A549 (cell line): ENCODE data around the gene DPPA5. TPM values are rescaled to one million over a fixed set of nuclear protein-coding genes. Genes with fewer than 3 reads are reported as not detected.

Experiments used
- ATAC-seq, 2 experiments: fragments of 200-7000 bp in 1 of 2; fragments of >200 bp in 1 of 2; cut with Nextera tagmentation in 1 of 2; cut with Tn5 transposase in 1 of 2; 3 replicates each; pipeline versions ENCODE4 v1.8.0 to v1.9.1; 2018 to 2020; ENCODE audit warnings: mild to moderate bottlenecking in 1 of 2, moderate library complexity in 1 of 2
- CTCF ChIA-PET: fragments of 300-600 bp; sonication (Branson Sonifier 250); formaldehyde crosslinking; extraction: SDS; loops from one replicate; lab custom pipeline; 2021; ENCODE audit warnings: antibody characterized with exemption, inconsistent platforms; lab: Yijun Ruan, JAX
- POLR2A ChIA-PET: fragments of 350-600 bp; formaldehyde crosslinking; extraction: SDS; loops from one replicate; lab custom pipeline; 2021; ENCODE audit warnings: antibody characterized with exemption, inconsistent platforms; lab: Yijun Ruan, JAX
- DNase-seq, 2 experiments: peaks; one replicate each; pipeline versions ENCODE4 v3.0.0 to v3.0.0-alpha.2; 2011 to 2016; ENCODE audit warnings: low read depth in 1 of 2, low spot score in 1 of 2
- FAIRE-seq: peaks from 2 replicates; lab custom pipeline; 2011; peaks lifted over from hg19 to GRCh38; lab: Jason Lieb, UNC
- H3K27ac ChIP-seq, 2 experiments: fragments of >200 bp; sonication (Bioruptor Twin); formaldehyde crosslinking; 3 replicates each; pipeline ENCODE4 v1.5.1; 2016 to 2017
- H3K4me1 ChIP-seq: fragments of >200 bp; sonication (Bioruptor Twin); formaldehyde crosslinking; 3 replicates; pipeline ENCODE4 v1.6.1; 2016
- H3K4me2 ChIP-seq: fragments of >200 bp; sonication (Bioruptor Twin); formaldehyde crosslinking; 3 replicates; pipeline ENCODE4 v1.6.1; 2016
- H3K4me3 ChIP-seq: fragments of >200 bp; sonication (Bioruptor Twin); formaldehyde crosslinking; 3 replicates; pipeline ENCODE4 v1.5.1; 2016
- H3K9me3 ChIP-seq: fragments of >200 bp; sonication (Bioruptor Twin); formaldehyde crosslinking; 3 replicates; pipeline ENCODE4 v1.6.1; 2016
- CBX2 ChIP-seq: fragments of 200-600 bp; sonication (generic); IDR thresholded peaks from 2 replicates; pipeline ENCODE4 v1.6.1; 2016; ENCODE audit warnings: low read depth, mild to moderate bottlenecking, borderline replicate concordance
- CEBPB ChIP-seq, 2 experiments: fragments of >200 bp in 1 of 2; sonication (Bioruptor Twin) in 1 of 2; formaldehyde crosslinking in 1 of 2; IDR thresholded peaks; 2 replicates each; pipeline ENCODE4 v1.6.1; 2012 to 2016
- CHD4 ChIP-seq: fragments of 200-600 bp; sonication (generic); IDR thresholded peaks from 2 replicates; pipeline ENCODE4 v1.6.1; 2016; ENCODE audit warnings: antibody characterized with exemption, mild to moderate bottlenecking, borderline replicate concordance
- GATA3 ChIP-seq: IDR thresholded peaks from 2 replicates; pipeline ENCODE4 v1.6.1; 2012; ENCODE audit warnings: borderline replicate concordance
- HDAC2 ChIP-seq: fragments of 200-600 bp; sonication (generic); IDR thresholded peaks from 2 replicates; pipeline ENCODE4 v1.6.1; 2016
- HEYL ChIP-seq: fragments of 250-450 bp; sonication (Bioruptor Pico); IDR thresholded peaks from 2 replicates; pipeline ENCODE4 v1.8.0; 2021; ENCODE audit warnings: mild to moderate bottlenecking, moderate library complexity
- HOXB13 ChIP-seq: fragments of 250-450 bp; sonication (Bioruptor Pico); IDR thresholded peaks from 2 replicates; pipeline ENCODE4 v1.5.0; 2020; ENCODE audit warnings: low read depth, mild to moderate bottlenecking, moderate library complexity
- MAFK ChIP-seq: fragments of 450-650 bp; IDR thresholded peaks from 2 replicates; pipeline ENCODE4 v1.6.1; 2014; ENCODE audit not compliant: partially characterized antibody
- MAZ ChIP-seq: fragments of 150-350 bp; IDR thresholded peaks from 2 replicates; pipeline ENCODE4 v1.6.1; 2014; ENCODE audit warnings: antibody characterized with exemption, low read depth, low read length, borderline replicate concordance
- MYC ChIP-seq: IDR thresholded peaks from 2 replicates; pipeline ENCODE4 v1.6.1; 2012; ENCODE audit warnings: mild to moderate bottlenecking, inconsistent platforms, low read length, improper control_type of control experiment, borderline replicate concordance
- NFE2L2 ChIP-seq: fragments of 150-350 bp; conservative IDR thresholded peaks from 2 replicates; pipeline ENCODE4 v1.6.1; 2014; ENCODE audit warnings: low read length
- PHF8 ChIP-seq: fragments of 200-600 bp; sonication (generic); IDR thresholded peaks from 2 replicates; pipeline ENCODE4 v1.6.1; 2016; ENCODE audit warnings: low read depth, mild to moderate bottlenecking, antibody characterized with exemption, moderate library complexity, borderline replicate concordance
- POLR2A ChIP-seq: IDR thresholded peaks from 2 replicates; pipeline ENCODE4 v1.6.1; 2012; ENCODE audit warnings: mild to moderate bottlenecking, low read length
- POLR2AphosphoS2 ChIP-seq: conservative IDR thresholded peaks from 2 replicates; pipeline ENCODE4 v1.6.1; 2012; ENCODE audit warnings: low read length, improper control_type of control experiment, inconsistent platforms
- RCOR1 ChIP-seq: fragments of 150-350 bp; IDR thresholded peaks from 2 replicates; pipeline ENCODE4 v1.6.1; 2014; ENCODE audit warnings: antibody characterized with exemption, low read length, low read depth
- RNF2 ChIP-seq: fragments of 200-600 bp; sonication (generic); IDR thresholded peaks from 2 replicates; pipeline ENCODE4 v1.6.1; 2016; ENCODE audit warnings: low read depth, mild to moderate bottlenecking, antibody characterized with exemption, moderate library complexity, borderline replicate concordance
- SMC3 ChIP-seq: fragments of >200 bp; sonication (Bioruptor Twin); formaldehyde crosslinking; IDR thresholded peaks from 3 replicates; pipeline ENCODE4 v1.6.1; 2018; ENCODE audit warnings: inconsistent platforms
- TP53 ChIP-seq: fragments of 250-450 bp; sonication (Bioruptor Pico); IDR thresholded peaks from 2 replicates; pipeline ENCODE4 v1.5.0; 2021; ENCODE audit warnings: mild to moderate bottlenecking, moderate library complexity
- ZFP36 ChIP-seq: fragments of 450-650 bp; IDR thresholded peaks from 2 replicates; pipeline ENCODE4 v1.6.1; 2014; ENCODE audit warnings: borderline replicate concordance; ENCODE audit not compliant: partially characterized antibody
- ZSCAN20 ChIP-seq: fragments of 250-450 bp; sonication (Bioruptor Pico); IDR thresholded peaks from 2 replicates; pipeline ENCODE4 v1.8.0; 2022; ENCODE audit warnings: mild to moderate bottlenecking, moderate library complexity
- WGBS: methylation state at CpG from one replicate; pipeline ENCODE4 v1.1.6; 2017; ENCODE audit errors: missing lambda C conversion rate; 5-methylcytosine and 5-hydroxymethylcytosine counted together
- polyA plus RNA-seq, 4 experiments: library from polyadenylated mRNA; depleted of rRNA in 3 of 4; stranded (reverse); fragments of >200 nt; fragmentation: RNase III in 1 of 4; extraction: RNeasy Plus Mini Kit Qiagen cat#74134 plus additional on column Dnase treatment in 1 of 4; gene quantifications; 2 replicates in 3 of 4; 3 replicates in 1 of 4; pipeline ENCODE4 v1.2.3, GENCODE V29; 2011 to 2017
- TF ChIP-seq, protein P1 (sequence below): IDR thresholded peaks from 2 replicates; pipeline ENCODE4 v1.6.1; 2012; ENCODE audit warnings: low read depth, borderline replicate concordance
- TF ChIP-seq, protein P2 (sequence below): fragments of >200 bp; sonication (Bioruptor Twin); formaldehyde crosslinking; IDR thresholded peaks from 2 replicates; pipeline ENCODE4 v1.6.1; 2016
- TF ChIP-seq, protein P3 (sequence below): fragments of 250-450 bp; sonication (Bioruptor Pico); IDR thresholded peaks from 2 replicates; pipeline ENCODE4 v1.5.0; 2020; ENCODE audit warnings: low read depth, mild to moderate bottlenecking, moderate library complexity
- TF ChIP-seq, protein P4 (sequence below): fragments of >200 bp; sonication (Bioruptor Twin); formaldehyde crosslinking; IDR thresholded peaks from 3 replicates; pipeline ENCODE4 v1.6.1; 2016
- TF ChIP-seq, protein P5 (sequence below): fragments of 200-600 bp; sonication (generic); IDR thresholded peaks from 2 replicates; pipeline ENCODE4 v1.6.1; 2016; ENCODE audit warnings: antibody characterized with exemption, mild to moderate bottlenecking, moderate library complexity
- TF ChIP-seq, protein P6 (sequence below): fragments of 250-450 bp; sonication (Bioruptor Pico); IDR thresholded peaks from 2 replicates; pipeline ENCODE4 v1.5.0; 2021; ENCODE audit warnings: mild to moderate bottlenecking, moderate library complexity, borderline replicate concordance
- TF ChIP-seq, protein P7 (sequence below): fragments of 450-650 bp; IDR thresholded peaks from 2 replicates; pipeline ENCODE4 v1.6.1; 2014; ENCODE audit warnings: antibody characterized with exemption

Gene DPPA5
- polyA plus RNA-seq, 2 of the 4 experiments (the other 2 are of a cell fraction): not detected

DNA sequence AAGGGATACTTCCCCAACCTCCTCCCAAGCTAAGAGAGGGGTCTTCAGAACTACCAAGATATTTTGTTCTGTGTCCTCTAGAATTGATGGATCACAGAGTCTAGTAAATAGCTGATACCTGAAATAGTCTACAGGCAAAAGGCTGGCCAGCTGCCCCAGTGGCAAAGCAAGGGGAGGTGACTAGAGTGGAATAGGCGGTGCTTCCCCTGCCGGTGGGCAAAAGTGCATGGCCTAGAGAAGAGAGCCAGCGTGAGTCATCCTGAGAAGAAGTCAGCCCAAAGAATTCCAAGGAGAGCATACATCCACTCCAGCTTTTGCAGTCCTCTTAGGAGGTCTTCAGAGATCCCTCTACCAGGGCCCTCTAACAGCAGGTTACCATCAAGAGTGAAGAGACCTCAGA, 14.7 kb downstream of the DPPA5 start:
- ChIA-PET CTCF (interaction anchor here (0.9 to 2.0 kb wide), 3 partner anchors 12 to 54 kb away, joined by 3 to 12 read pairs (median 5); no protein-coding TSS in a partner anchor), POLR2A (no interaction called here)
- Histone ChIP-seq H3K27ac (no peak overlapping the region), H3K9me3 (no peaks in the 10 kb centered on the region), H3K4me1 (0 out of 3 replicates have a peak, but pooled peaks cover 4% of the 10 kb centered on the region), H3K4me3 (no peak overlapping the region), H3K4me2 (no peak overlapping the region)
- WGBS: 71% methylated on average over 3 of the region's 3 CpGs
- TF ChIP-seq HEYL (CRISPR knock-in tag) (no peak), MYC (no peak), TP53 (CRISPR knock-in tag) (no peak), CBX2 (no peak), POLR2AphosphoS2 (no peak)
- TF ChIP-seq, protein P1, sequence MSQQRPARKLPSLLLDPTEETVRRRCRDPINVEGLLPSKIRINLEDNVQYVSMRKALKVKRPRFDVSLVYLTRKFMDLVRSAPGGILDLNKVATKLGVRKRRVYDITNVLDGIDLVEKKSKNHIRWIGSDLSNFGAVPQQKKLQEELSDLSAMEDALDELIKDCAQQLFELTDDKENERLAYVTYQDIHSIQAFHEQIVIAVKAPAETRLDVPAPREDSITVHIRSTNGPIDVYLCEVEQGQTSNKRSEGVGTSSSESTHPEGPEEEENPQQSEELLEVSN: no peak
- TF ChIP-seq, protein P2, sequence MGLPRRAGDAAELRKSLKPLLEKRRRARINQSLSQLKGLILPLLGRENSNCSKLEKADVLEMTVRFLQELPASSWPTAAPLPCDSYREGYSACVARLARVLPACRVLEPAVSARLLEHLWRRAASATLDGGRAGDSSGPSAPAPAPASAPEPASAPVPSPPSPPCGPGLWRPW: no peak
- TF ChIP-seq, protein P3, sequence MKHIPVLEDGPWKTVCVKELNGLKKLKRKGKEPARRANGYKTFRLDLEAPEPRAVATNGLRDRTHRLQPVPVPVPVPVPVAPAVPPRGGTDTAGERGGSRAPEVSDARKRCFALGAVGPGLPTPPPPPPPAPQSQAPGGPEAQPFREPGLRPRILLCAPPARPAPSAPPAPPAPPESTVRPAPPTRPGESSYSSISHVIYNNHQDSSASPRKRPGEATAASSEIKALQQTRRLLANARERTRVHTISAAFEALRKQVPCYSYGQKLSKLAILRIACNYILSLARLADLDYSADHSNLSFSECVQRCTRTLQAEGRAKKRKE (CRISPR knock-in tag): no peak
- peak; percentile 59 to 77; a peak in 4 of 6 replicates for ATAC-seq
- FAIRE-seq: no peak
- peak in 1 of 2 experiments; percentile 10 for DNase-seq

DNA sequence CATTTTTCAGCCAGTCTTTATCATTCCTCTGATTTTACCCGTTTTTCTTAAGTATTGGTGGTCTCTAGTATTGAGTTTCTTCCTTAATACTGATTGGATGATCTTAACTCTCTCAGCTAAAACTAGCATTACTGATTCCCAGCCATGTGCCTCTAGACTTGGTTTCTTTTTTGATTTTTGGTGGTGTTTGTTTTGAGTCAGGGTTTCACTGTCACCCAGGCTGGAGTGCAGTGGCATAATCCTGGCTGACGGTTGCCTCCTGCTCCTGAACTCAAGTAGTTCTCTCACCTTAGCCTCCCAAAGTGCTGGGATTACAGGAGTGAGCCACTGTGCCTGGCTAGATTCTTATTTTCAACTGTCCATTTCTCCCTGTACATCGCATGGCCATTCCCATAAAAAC, 24.9 kb downstream of the DPPA5 start:
- H3K4me2 ChIP-seq: no peak overlapping the region
- H3K27ac ChIP-seq: no peak overlapping the region
- no peaks in the 10 kb centered on the region for H3K9me3 ChIP-seq
- TF ChIP-seq GATA3 (no peak), MAZ (no peak), HOXB13 (CRISPR knock-in tag) (no peak), HEYL (CRISPR knock-in tag) (no peak), NFE2L2 (no peak), ZSCAN20 (CRISPR knock-in tag) (no peak), CHD4 (no peak), HDAC2 (no peak), RNF2 (no peak), CEBPB (IDR thresholded peaks at IDR 0.05) (no peak), POLR2A (no peak), ZFP36 (no peak), SMC3 (no peak), MAFK (no peak), RCOR1 (no peak), PHF8 (no peak)
- TF ChIP-seq, protein P4, sequence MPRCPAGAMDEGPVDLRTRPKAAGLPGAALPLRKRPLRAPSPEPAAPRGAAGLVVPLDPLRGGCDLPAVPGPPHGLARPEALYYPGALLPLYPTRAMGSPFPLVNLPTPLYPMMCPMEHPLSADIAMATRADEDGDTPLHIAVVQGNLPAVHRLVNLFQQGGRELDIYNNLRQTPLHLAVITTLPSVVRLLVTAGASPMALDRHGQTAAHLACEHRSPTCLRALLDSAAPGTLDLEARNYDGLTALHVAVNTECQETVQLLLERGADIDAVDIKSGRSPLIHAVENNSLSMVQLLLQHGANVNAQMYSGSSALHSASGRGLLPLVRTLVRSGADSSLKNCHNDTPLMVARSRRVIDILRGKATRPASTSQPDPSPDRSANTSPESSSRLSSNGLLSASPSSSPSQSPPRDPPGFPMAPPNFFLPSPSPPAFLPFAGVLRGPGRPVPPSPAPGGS: no peak
- TF ChIP-seq, protein P5, sequence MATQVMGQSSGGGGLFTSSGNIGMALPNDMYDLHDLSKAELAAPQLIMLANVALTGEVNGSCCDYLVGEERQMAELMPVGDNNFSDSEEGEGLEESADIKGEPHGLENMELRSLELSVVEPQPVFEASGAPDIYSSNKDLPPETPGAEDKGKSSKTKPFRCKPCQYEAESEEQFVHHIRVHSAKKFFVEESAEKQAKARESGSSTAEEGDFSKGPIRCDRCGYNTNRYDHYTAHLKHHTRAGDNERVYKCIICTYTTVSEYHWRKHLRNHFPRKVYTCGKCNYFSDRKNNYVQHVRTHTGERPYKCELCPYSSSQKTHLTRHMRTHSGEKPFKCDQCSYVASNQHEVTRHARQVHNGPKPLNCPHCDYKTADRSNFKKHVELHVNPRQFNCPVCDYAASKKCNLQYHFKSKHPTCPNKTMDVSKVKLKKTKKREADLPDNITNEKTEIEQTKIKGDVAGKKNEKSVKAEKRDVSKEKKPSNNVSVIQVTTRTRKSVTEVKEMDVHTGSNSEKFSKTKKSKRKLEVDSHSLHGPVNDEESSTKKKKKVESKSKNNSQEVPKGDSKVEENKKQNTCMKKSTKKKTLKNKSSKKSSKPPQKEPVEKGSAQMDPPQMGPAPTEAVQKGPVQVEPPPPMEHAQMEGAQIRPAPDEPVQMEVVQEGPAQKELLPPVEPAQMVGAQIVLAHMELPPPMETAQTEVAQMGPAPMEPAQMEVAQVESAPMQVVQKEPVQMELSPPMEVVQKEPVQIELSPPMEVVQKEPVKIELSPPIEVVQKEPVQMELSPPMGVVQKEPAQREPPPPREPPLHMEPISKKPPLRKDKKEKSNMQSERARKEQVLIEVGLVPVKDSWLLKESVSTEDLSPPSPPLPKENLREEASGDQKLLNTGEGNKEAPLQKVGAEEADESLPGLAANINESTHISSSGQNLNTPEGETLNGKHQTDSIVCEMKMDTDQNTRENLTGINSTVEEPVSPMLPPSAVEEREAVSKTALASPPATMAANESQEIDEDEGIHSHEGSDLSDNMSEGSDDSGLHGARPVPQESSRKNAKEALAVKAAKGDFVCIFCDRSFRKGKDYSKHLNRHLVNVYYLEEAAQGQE: no peak
- TF ChIP-seq, protein P6, sequence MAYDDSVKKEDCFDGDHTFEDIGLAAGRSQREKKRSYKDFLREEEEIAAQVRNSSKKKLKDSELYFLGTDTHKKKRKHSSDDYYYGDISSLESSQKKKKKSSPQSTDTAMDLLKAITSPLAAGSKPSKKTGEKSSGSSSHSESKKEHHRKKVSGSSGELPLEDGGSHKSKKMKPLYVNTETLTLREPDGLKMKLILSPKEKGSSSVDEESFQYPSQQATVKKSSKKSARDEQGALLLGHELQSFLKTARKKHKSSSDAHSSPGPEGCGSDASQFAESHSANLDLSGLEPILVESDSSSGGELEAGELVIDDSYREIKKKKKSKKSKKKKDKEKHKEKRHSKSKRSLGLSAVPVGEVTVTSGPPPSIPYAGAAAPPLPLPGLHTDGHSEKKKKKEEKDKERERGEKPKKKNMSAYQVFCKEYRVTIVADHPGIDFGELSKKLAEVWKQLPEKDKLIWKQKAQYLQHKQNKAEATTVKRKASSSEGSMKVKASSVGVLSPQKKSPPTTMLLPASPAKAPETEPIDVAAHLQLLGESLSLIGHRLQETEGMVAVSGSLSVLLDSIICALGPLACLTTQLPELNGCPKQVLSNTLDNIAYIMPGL (CRISPR knock-in tag): no peak
- TF ChIP-seq, protein P7, sequence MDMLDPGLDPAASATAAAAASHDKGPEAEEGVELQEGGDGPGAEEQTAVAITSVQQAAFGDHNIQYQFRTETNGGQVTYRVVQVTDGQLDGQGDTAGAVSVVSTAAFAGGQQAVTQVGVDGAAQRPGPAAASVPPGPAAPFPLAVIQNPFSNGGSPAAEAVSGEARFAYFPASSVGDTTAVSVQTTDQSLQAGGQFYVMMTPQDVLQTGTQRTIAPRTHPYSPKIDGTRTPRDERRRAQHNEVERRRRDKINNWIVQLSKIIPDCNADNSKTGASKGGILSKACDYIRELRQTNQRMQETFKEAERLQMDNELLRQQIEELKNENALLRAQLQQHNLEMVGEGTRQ: no peak
- no peak for FAIRE-seq
- DNase-seq: no peak
- no peak overlapping the region for H3K4me3 ChIP-seq
- ChIA-PET POLR2A (no interaction called here), CTCF (interaction anchor here (1.2 to 3.2 kb wide), 4 partner anchors 21 to 715 kb away, joined by 4 to 16 read pairs (median 10); no protein-coding TSS in a partner anchor)
- no peaks in the 10 kb centered on the region for H3K4me1 ChIP-seq
- 45% methylated on average over 3 of the region's 3 CpGs for WGBS
- no peak for ATAC-seq
